Endothelial cell of umbilical vein (primary cell): Measurements from ENCODE around the gene BCS1L. TPM values are rescaled to one million over a fixed set of nuclear protein-coding genes. Genes with fewer than 3 reads are reported as not detected.
"Not testable (repeated sequence)": the region's sequence is repeated elsewhere in the genome, so short reads cannot be mapped to it uniquely, and the experiment has no call there.

Experiments
- BruUV-seq: library from RNA; stranded (reverse); fragments of 400-500 nt; replicated peaks from 2 replicates; lab custom pipeline; 2021; lab: Mats Ljungman, UMichigan
- CTCF ChIA-PET: fragments of 300-600, 350-600 bp; sonication (Branson Sonifier 250); formaldehyde crosslinking; loops from one replicate; lab custom pipeline; 2021; ENCODE audit warnings: antibody characterized with exemption, inconsistent platforms; lab: Charles Lee
- POLR2A ChIA-PET: fragments of 300-600, 350-600 bp; sonication (Branson Sonifier 250); formaldehyde crosslinking; loops from one replicate; lab custom pipeline; 2021; ENCODE audit warnings: antibody characterized with exemption, inconsistent platforms; lab: Charles Lee
- DNase-seq: peaks from one replicate; pipeline ENCODE4 v3.0.0-alpha.2; 2011; ENCODE audit warnings: low read depth, low spot score
- FAIRE-seq: peaks from 2 replicates; lab custom pipeline; 2011; peaks lifted over from hg19 to GRCh38; lab: Jason Lieb, UNC
- H2AFZ ChIP-seq: 2 replicates; pipeline ENCODE4 v1.6.0; 2012; ENCODE audit warnings: low read depth, low read length, control low read depth, inconsistent platforms
- H3K27ac ChIP-seq: 2 replicates; pipeline ENCODE4 v1.5.1; 2011; ENCODE audit warnings: low read depth, mild to moderate bottlenecking, control low read depth, low read length, moderate library complexity; ENCODE audit not compliant: insufficient read depth
- H3K27me3 ChIP-seq, 2 experiments: 2 replicates each; pipeline versions ENCODE4 v1.6.0 to v1.6.1; 2011; ENCODE audit warnings: low read length in 2 of 2, mixed read lengths in 1 of 2; ENCODE audit not compliant: control insufficient read depth in 2 of 2, insufficient read depth in 2 of 2
- H3K36me3 ChIP-seq, 2 experiments: 2 replicates in 1 of 2; 3 replicates in 1 of 2; pipeline ENCODE4 v1.5.1; 2011; ENCODE audit warnings: low read length in 2 of 2, mild to moderate bottlenecking in 1 of 2, moderate library complexity in 1 of 2; ENCODE audit not compliant: control insufficient read depth in 2 of 2, insufficient read depth in 2 of 2; ENCODE audit errors: extremely low read depth in 1 of 2
- H3K4me1 ChIP-seq: 3 replicates; pipeline ENCODE4 v1.5.1; 2011; ENCODE audit warnings: mild to moderate bottlenecking, low read length; ENCODE audit not compliant: control insufficient read depth, insufficient read depth; ENCODE audit errors: extremely low read depth
- H3K4me2 ChIP-seq: 2 replicates; pipeline ENCODE4 v1.6.1; 2011; ENCODE audit warnings: low read length, control low read depth, mixed read lengths; ENCODE audit not compliant: insufficient read depth
- H3K4me3 ChIP-seq, 3 experiments: fragments of 200-600 bp in 1 of 3; sonication (generic), shearing (Covaris generic) in 1 of 3; replicated peaks in 1 of 3; 2 replicates each; pipeline ENCODE4 v1.5.1; 2011 to 2016; ENCODE audit warnings: control low read depth in 3 of 3, low read length in 3 of 3, mild to moderate bottlenecking in 2 of 3, inconsistent platforms in 1 of 3, low read depth in 1 of 3, moderate library complexity in 1 of 3; ENCODE audit not compliant: insufficient read depth in 1 of 3
- H3K79me2 ChIP-seq: 2 replicates; pipeline ENCODE4 v1.6.0; 2012; ENCODE audit warnings: low read length, inconsistent platforms; ENCODE audit not compliant: control insufficient read depth, insufficient read depth
- H3K9ac ChIP-seq: replicated peaks from 2 replicates; pipeline ENCODE3; 2011; ENCODE audit warnings: low read length, control low read depth; ENCODE audit not compliant: insufficient read depth; ENCODE audit errors: extremely low read depth
- H3K9me1 ChIP-seq: replicated peaks from 3 replicates; pipeline ENCODE4 v1.6.0; 2011; ENCODE audit warnings: mild to moderate bottlenecking, low read length; ENCODE audit not compliant: control insufficient read depth, insufficient read depth; ENCODE audit errors: extremely low read depth
- H3K9me3 ChIP-seq: replicated peaks from 2 replicates; pipeline ENCODE4 v1.5.1; 2012; ENCODE audit warnings: low read length, inconsistent platforms; ENCODE audit not compliant: control insufficient read depth, insufficient read depth
- H4K20me1 ChIP-seq: replicated peaks from 2 replicates; pipeline ENCODE3; 2011; ENCODE audit warnings: mild to moderate bottlenecking, low read length; ENCODE audit not compliant: control insufficient read depth, insufficient read depth; ENCODE audit errors: extremely low read depth
- EZH2 ChIP-seq: IDR thresholded peaks from 2 replicates; pipeline ENCODE4 v1.6.1; 2012; ENCODE audit warnings: borderline replicate concordance, low read depth, mild to moderate bottlenecking, moderate library complexity, low read length, inconsistent platforms; ENCODE audit not compliant: severe bottlenecking
- GATA2 ChIP-seq: IDR thresholded peaks from 2 replicates; pipeline ENCODE4 v1.7.0; 2011; ENCODE audit warnings: low read depth, mild to moderate bottlenecking, moderate library complexity, mixed read lengths, low read length; ENCODE audit not compliant: insufficient read length, insufficient read depth
- JUN ChIP-seq: IDR thresholded peaks from 2 replicates; pipeline ENCODE4 v1.6.1; 2011; ENCODE audit warnings: borderline replicate concordance, low read depth; ENCODE audit not compliant: insufficient read length, insufficient read depth
- POLR2A ChIP-seq: IDR thresholded peaks from 2 replicates; pipeline ENCODE4 v1.6.1; 2012; ENCODE audit warnings: low read depth, mild to moderate bottlenecking, control low read depth, low read length
- dilution Hi-C: fragments of 300-500 bp; cut with MboI; formaldehyde crosslinking; loops from one replicate; pipeline ENCODE4 v1.15.0; 2019; ENCODE audit warnings: low sequenced_read_pairs; ENCODE audit not compliant: extremely low pct_ligation_motif_present
- intact Hi-C: fragments of 100-400 bp; cut with micrococcal nuclease; formaldehyde crosslinking; loops from one replicate; pipeline ENCODE4 v1.10.0; 2022
- polyA plus RNA-seq, 4 experiments: library from polyadenylated mRNA; depleted of rRNA in 3 of 4; stranded (reverse) in 3 of 4; unstranded in 1 of 4; fragments of >200 nt; gene quantifications; 2 replicates each; pipeline versions ENCODE4 v1.2.1 to v1.2.3, GENCODE V29; 2011 to 2012; ENCODE audit warnings: missing spikeins in 1 of 4
- total RNA-seq: library from RNA; stranded (reverse); gene quantifications from 2 replicates; pipeline ENCODE4 v1.2.3, GENCODE V29; 2021
- TF ChIP-seq, protein P1 (sequence below), 2 donors: IDR thresholded peaks; 1 replicate in 1 of 2; 2 replicates in 1 of 2; pipeline ENCODE4 v1.5.1; 2011; ENCODE audit warnings: low read length in 2 of 2, mild to moderate bottlenecking in 2 of 2, moderate library complexity in 2 of 2, control low read depth in 1 of 2, inconsistent platforms in 1 of 2, low read depth in 1 of 2; ENCODE audit not compliant: insufficient read depth in 1 of 2; ENCODE audit errors: extremely low read depth in 1 of 2
- TF ChIP-seq, protein P2 (sequence below): IDR thresholded peaks from 2 replicates; pipeline ENCODE4 v1.6.1; 2011; ENCODE audit not compliant: insufficient read depth, insufficient read length

The BCS1L gene
- total and polyA plus RNA-seq, 2 donors (not counting 3 experiments of a cell fraction or from before 2014, with no cell fraction given): 57.4 to 70.3 TPM

DNA sequence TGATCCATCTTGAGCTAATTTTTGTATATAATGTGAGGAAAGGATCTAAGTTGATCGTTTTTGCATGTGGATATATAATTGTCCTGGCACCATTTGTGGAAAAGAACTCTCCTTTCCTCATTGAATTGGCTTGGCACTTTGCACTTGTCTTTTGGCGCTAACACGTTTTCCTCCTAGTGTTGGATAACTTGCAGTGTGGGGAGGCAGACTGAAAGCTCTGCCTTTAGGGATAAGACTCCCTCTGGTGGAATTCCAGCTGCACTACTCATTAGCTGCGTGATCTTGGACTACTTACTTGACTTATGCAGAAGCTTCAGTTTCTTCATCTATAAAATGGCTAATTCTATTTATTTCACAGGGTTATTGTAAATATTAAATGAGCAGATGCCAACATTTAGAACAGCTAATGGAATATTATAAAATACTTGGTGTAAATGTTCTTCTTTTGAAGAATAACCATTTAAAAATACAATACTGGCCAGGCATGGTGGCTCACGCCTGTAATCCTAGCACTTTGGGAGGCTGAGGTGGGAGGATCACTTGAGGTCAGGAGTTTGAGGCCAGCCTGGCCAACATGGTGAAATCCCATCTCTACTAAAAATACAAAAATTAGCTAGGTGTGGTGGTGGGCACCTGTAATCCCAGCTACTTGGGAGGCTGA, 28.0 kb downstream of the BCS1L start:
- H3K79me2 ChIP-seq, H3K4me2 ChIP-seq, H3K9me3 ChIP-seq, H3K27ac ChIP-seq, dilution Hi-C loops, BruUV-seq, H4K20me1 ChIP-seq, H3K9ac ChIP-seq, H3K4me1 ChIP-seq, H3K4me3 ChIP-seq, H3K27me3 ChIP-seq, H2AFZ ChIP-seq, H3K9me1 ChIP-seq: not testable (repeated sequence)
- intact Hi-C loops: loop anchor here (1.0 kb wide), 3 partner anchors 28 to 281 kb away; partner anchors contain the start of genes BCS1L and ZNF142
- CTCF ChIA-PET: interaction anchor here (0.7 to 2.8 kb wide), 31 partner anchors 9 to 416 kb away, joined by 3 to 120 read pairs (median 4); partner anchors contain the start of genes BCS1L, CYP27A1, RNF25 and STK36
- peak; percentile 82 for DNase-seq
- POLR2A ChIA-PET: interaction anchor here (1.3 kb wide), 1 partner anchor 15 kb away, joined by 5 read pairs; the partner anchor contains the start of genes RNF25 and STK36
- peaks cover 5 to 11% of the 10 kb centered on the region in 2 experiments for H3K36me3 ChIP-seq
- TF ChIP-seq, protein P1, sequence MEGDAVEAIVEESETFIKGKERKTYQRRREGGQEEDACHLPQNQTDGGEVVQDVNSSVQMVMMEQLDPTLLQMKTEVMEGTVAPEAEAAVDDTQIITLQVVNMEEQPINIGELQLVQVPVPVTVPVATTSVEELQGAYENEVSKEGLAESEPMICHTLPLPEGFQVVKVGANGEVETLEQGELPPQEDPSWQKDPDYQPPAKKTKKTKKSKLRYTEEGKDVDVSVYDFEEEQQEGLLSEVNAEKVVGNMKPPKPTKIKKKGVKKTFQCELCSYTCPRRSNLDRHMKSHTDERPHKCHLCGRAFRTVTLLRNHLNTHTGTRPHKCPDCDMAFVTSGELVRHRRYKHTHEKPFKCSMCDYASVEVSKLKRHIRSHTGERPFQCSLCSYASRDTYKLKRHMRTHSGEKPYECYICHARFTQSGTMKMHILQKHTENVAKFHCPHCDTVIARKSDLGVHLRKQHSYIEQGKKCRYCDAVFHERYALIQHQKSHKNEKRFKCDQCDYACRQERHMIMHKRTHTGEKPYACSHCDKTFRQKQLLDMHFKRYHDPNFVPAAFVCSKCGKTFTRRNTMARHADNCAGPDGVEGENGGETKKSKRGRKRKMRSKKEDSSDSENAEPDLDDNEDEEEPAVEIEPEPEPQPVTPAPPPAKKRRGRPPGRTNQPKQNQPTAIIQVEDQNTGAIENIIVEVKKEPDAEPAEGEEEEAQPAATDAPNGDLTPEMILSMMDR (IDR thresholded peaks at IDR 0.05; ENCODE audit: extremely low read depth in 1 of 2, insufficient read depth in 1 of 2, low read depth in 1 of 2, low read length in 2 of 2): peak; percentile 71 to 82
- FAIRE-seq: peak; percentile 96

DNA sequence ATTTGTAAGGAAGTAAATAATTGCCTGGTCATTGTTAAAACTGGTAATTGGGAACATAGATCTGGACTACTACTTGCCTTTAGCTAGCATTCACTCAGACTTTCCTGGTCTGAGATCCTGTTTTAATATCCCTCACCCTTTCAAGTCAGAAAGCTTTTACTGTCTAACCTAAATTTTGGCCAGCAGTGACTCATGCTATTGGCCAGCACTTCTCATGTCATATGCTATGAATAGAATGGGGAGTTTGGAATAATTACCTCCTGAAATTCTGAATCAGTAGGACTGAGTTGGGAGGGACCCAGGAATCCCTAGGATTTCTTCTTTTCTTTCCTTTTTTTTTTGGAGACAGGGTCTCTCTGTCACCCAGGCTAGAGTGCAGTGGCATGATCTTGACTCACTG, 31.8 kb downstream of the BCS1L start:
- no peaks in the 10 kb centered on the region for H4K20me1 ChIP-seq
- FAIRE-seq: no peak
- H3K27me3 ChIP-seq: no peaks in the 10 kb centered on the region
- no peaks in the 10 kb centered on the region for H3K4me1 ChIP-seq
- intact Hi-C loops: no loop called here
- dilution Hi-C loops: no loop called here
- H3K9me3 ChIP-seq: no peaks in the 10 kb centered on the region
- BruUV-seq: no TSS peak
- no peak overlapping the region for H2AFZ ChIP-seq
- H3K4me2 ChIP-seq: no peak overlapping the region
- ChIA-PET POLR2A (no interaction called here), CTCF (interaction anchor here (1.5 kb wide), 1 partner anchor 156 kb away, joined by 4 read pairs; no protein-coding TSS in a partner anchor)
- TF ChIP-seq, protein P1 (IDR thresholded peaks at IDR 0.05; ENCODE audit: extremely low read depth in 1 of 2, insufficient read depth in 1 of 2, low read depth in 1 of 2, low read length in 2 of 2): no peak
- TF ChIP-seq EZH2: no peak
- no peak for TF ChIP-seq GATA2
- TF ChIP-seq, protein P2, sequence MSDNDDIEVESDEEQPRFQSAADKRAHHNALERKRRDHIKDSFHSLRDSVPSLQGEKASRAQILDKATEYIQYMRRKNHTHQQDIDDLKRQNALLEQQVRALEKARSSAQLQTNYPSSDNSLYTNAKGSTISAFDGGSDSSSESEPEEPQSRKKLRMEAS: no peak
- TF ChIP-seq POLR2A: no peak
- TF ChIP-seq JUN: no peak
- no peak overlapping the region for H3K9ac ChIP-seq
- H3K4me3 ChIP-seq: no peak overlapping the region
- DNase-seq: no peak
- no peak overlapping the region for H3K27ac ChIP-seq
- no peaks in the 10 kb centered on the region for H3K9me1 ChIP-seq
- H3K36me3 ChIP-seq: peaks cover 7 to 10% of the 10 kb centered on the region in 2 experiments
- no peaks in the 10 kb centered on the region for H3K79me2 ChIP-seq
